ENCODE results near the gene METTL23. TPM values are rescaled to one million over a fixed set of nuclear protein-coding genes. Genes with fewer than 3 reads are reported as not detected.

METTL23 gene
- polyA plus RNA-seq, 3 donors = 37.9 to 71.3 (median 56.5) TPM

- H3K27ac Mint-ChIP-seq = no peak overlapping the region
- DNase-seq = no peak
- H3K9me3 Mint-ChIP-seq = peaks cover 0 to 8% (median 2%) of the 10 kb centered on the region in 7 donors
- H4K20me1 ChIP-seq (ENCODE audit: insufficient read depth, low read length) = no peaks in the 10 kb centered on the region
- H3K4me2 ChIP-seq (replicated peaks; ENCODE audit: extremely low read depth, low read length, poor library complexity, severe bottlenecking) = no peak overlapping the region
- no peak overlapping the region for H2AFZ ChIP-seq (ENCODE audit: insufficient read depth, low read depth, low read length, poor library complexity, severe bottlenecking)
- no CpG with 5 or more reads among the region's 3 CpGs for WGBS (ENCODE audit: insufficient coverage)
- H3K27me3 ChIP-seq (ENCODE audit: control insufficient read depth in 2 of 2, insufficient read depth in 2 of 2, low read length in 2 of 2) = peaks cover 8 to 17% of the 10 kb centered on the region in 2 donors
- H3K9me3 ChIP-seq (replicated peaks in 1 of 2; ENCODE audit: control insufficient read depth in 1 of 2, insufficient read depth in 1 of 2, low read length in 2 of 2) = no peaks in the 10 kb centered on the region
- H3K9ac ChIP-seq (ENCODE audit: insufficient read depth, low read length, poor library complexity, severe bottlenecking) = no peak overlapping the region
- peaks cover 26 to 28% (median 28%) of the 10 kb centered on the region in 3 donors for H3K27me3 Mint-ChIP-seq (ENCODE audit: low read depth in 3 of 3)
- H3K36me3 ChIP-seq (replicated peaks in 1 of 2; ENCODE audit: control insufficient read depth in 1 of 2, insufficient read depth in 2 of 2, low read length in 2 of 2) = no peaks in the 10 kb centered on the region
- no peaks in the 10 kb centered on the region for H3K79me2 ChIP-seq (ENCODE audit: insufficient read depth, low read length)
- TF ChIP-seq CTCF (IDR thresholded peaks at IDR 0.05) = no peak
- H3K27ac ChIP-seq (ENCODE audit: low read depth in 1 of 2, low read length in 2 of 2) = no peak overlapping the region
- peaks cover 14% of the 10 kb centered on the region for H3K4me1 Mint-ChIP-seq
- H3K36me3 Mint-ChIP-seq = peaks cover 2 to 11% of the 10 kb centered on the region in 2 donors
- H3K4me3 ChIP-seq (replicated peaks in 1 of 3; ENCODE audit: low read depth in 2 of 3, low read length in 3 of 3) = no peak overlapping the region
- intact Hi-C loops (cut with micrococcal nuclease) = loop anchor here in 1 of 2 donors (10.0 kb wide), 1 partner anchor 182 kb away; no protein-coding TSS in a partner anchor
- peaks cover 13 to 14% of the 10 kb centered on the region in 2 donors for H3K4me1 ChIP-seq (ENCODE audit: control insufficient read depth in 1 of 2, insufficient read depth in 2 of 2, low read length in 2 of 2)
- H3K4me3 Mint-ChIP-seq = no peak overlapping the region
These were observed 19.8 kb upstream of the METTL23 start for GRCh38 chr17:76706817-76707216.

GRCh38 chr17:76707985-76708807 lies 18.4 kb upstream of the METTL23 start:
- peak overlapping the region in 1 of 7 donors; percentile 35 for H3K27ac Mint-ChIP-seq
- H3K4me3 Mint-ChIP-seq = no peak overlapping the region
- H3K4me3 ChIP-seq (replicated peaks in 1 of 3; ENCODE audit: low read depth in 2 of 3, low read length in 3 of 3) = no peak overlapping the region
- peaks cover 5 to 7% of the 10 kb centered on the region in 2 donors for H3K36me3 ChIP-seq (replicated peaks in 1 of 2; ENCODE audit: control insufficient read depth in 1 of 2, insufficient read depth in 2 of 2, low read length in 2 of 2)
- peaks cover 13 to 14% of the 10 kb centered on the region in 2 donors for H3K4me1 ChIP-seq (ENCODE audit: control insufficient read depth in 1 of 2, insufficient read depth in 2 of 2, low read length in 2 of 2)
- no peaks in the 10 kb centered on the region for H3K9me3 ChIP-seq (replicated peaks in 1 of 2; ENCODE audit: control insufficient read depth in 1 of 2, insufficient read depth in 1 of 2, low read length in 2 of 2)
- H3K9me3 Mint-ChIP-seq = peaks cover 0 to 8% (median 2%) of the 10 kb centered on the region in 7 donors
- DNase-seq = no peak
- H3K9ac ChIP-seq (ENCODE audit: insufficient read depth, low read length, poor library complexity, severe bottlenecking) = no peak overlapping the region
- no peak for TF ChIP-seq CTCF (IDR thresholded peaks at IDR 0.05)
- no peak overlapping the region for H3K4me2 ChIP-seq (replicated peaks; ENCODE audit: extremely low read depth, low read length, poor library complexity, severe bottlenecking)
- H3K27me3 Mint-ChIP-seq (ENCODE audit: low read depth in 3 of 3) = peaks cover 25 to 33% (median 30%) of the 10 kb centered on the region in 3 donors
- H3K27me3 ChIP-seq (ENCODE audit: control insufficient read depth in 2 of 2, insufficient read depth in 2 of 2, low read length in 2 of 2) = peaks cover 8 to 17% of the 10 kb centered on the region in 2 donors
- no peak overlapping the region for H2AFZ ChIP-seq (ENCODE audit: insufficient read depth, low read depth, low read length, poor library complexity, severe bottlenecking)
- peaks cover 8% of the 10 kb centered on the region for H4K20me1 ChIP-seq (ENCODE audit: insufficient read depth, low read length)
- intact Hi-C loops (cut with micrococcal nuclease) = loop anchor here in 1 of 2 donors (10.0 kb wide), 1 partner anchor 183 kb away; no protein-coding TSS in a partner anchor
- no peaks in the 10 kb centered on the region for H3K79me2 ChIP-seq (ENCODE audit: insufficient read depth, low read length)
- WGBS (ENCODE audit: insufficient coverage) = 95% methylated on average over 6 of the region's 14 CpGs
- peaks cover 14 to 18% of the 10 kb centered on the region in 2 donors for H3K36me3 Mint-ChIP-seq
- H3K27ac ChIP-seq (ENCODE audit: low read depth in 1 of 2, low read length in 2 of 2) = no peak overlapping the region
- peaks cover 14% of the 10 kb centered on the region for H3K4me1 Mint-ChIP-seq

Measured in CD14-positive monocyte (primary cell).